Neutrophil (primary cell): ENCODE measurements around the gene OR1I1.

Source experiments
- H3K27ac ChIP-seq: fragments of 200-600 bp; sonication (generic); 2 replicates; pipeline ENCODE4 v1.5.1; 2016; ENCODE audit warnings: mild to moderate bottlenecking, moderate library complexity
- H3K27me3 ChIP-seq: fragments of 200-600 bp; sonication (generic); 2 replicates; pipeline ENCODE4 v1.6.0; 2016; ENCODE audit warnings: mild to moderate bottlenecking
- H3K36me3 ChIP-seq: fragments of 200-600 bp; sonication (generic); 2 replicates; pipeline ENCODE4 v1.5.1; 2017
- H3K4me1 ChIP-seq, 2 experiments: fragments of 200-600 bp in 1 of 2; sonication (generic) in 1 of 2; 1 replicate in 1 of 2; 2 replicates in 1 of 2; pipeline versions ENCODE4 v1.5.1 to v1.6.1; 2013 to 2016; ENCODE audit warnings: low read depth in 1 of 2, low read length in 1 of 2, mild to moderate bottlenecking in 1 of 2, moderate library complexity in 1 of 2; ENCODE audit not compliant: control insufficient read depth in 1 of 2, insufficient read depth in 1 of 2
- H3K4me3 ChIP-seq, 2 experiments: fragments of 200-600 bp in 1 of 2; sonication (generic) in 1 of 2; 1 replicate in 1 of 2; 2 replicates in 1 of 2; pipeline ENCODE4 v1.5.1; 2013 to 2016; ENCODE audit warnings: low read depth in 1 of 2, low read length in 1 of 2, mild to moderate bottlenecking in 1 of 2, moderate library complexity in 1 of 2
- H3K9me3 ChIP-seq: fragments of 200-600 bp; sonication (generic); 2 replicates; pipeline ENCODE4 v1.5.1; 2016
- CTCF ChIP-seq: fragments of 200-600 bp; sonication (generic); IDR thresholded peaks from 2 replicates; pipeline ENCODE4 v1.5.1; 2016; ENCODE audit warnings: antibody characterized with exemption

The OR1I1 gene

GRCh38 chr19:15125232-15126067 is 43.4 kb downstream of the OR1I1 start:
- peak overlapping the region; percentile 86 to 96 for H3K4me3 ChIP-seq
- peaks cover 7 to 14% of the 10 kb centered on the region in 2 experiments for H3K4me1 ChIP-seq
- H3K9me3 ChIP-seq = no peaks in the 10 kb centered on the region
- H3K27me3 ChIP-seq = peaks cover 6% of the 10 kb centered on the region
- no peak for TF ChIP-seq CTCF
- peaks cover 3% of the 10 kb centered on the region for H3K36me3 ChIP-seq
- peak overlapping the region; percentile 62 for H3K27ac ChIP-seq

GRCh38 chr19:15126131-15126910 is 44.3 kb downstream of the OR1I1 start:
- H3K27me3 ChIP-seq = peaks cover 6% of the 10 kb centered on the region
- H3K4me1 ChIP-seq = peaks cover 7 to 14% of the 10 kb centered on the region in 2 experiments
- TF ChIP-seq CTCF = no peak
- peak overlapping the region; percentile 86 to 96 for H3K4me3 ChIP-seq
- H3K9me3 ChIP-seq = no peaks in the 10 kb centered on the region
- peaks cover 2% of the 10 kb centered on the region for H3K36me3 ChIP-seq
- H3K27ac ChIP-seq = no peak overlapping the region

GRCh38 chr19:15128162-15128770 is 46.3 kb downstream of the OR1I1 start:
- no peaks in the 10 kb centered on the region for H3K36me3 ChIP-seq
- H3K27ac ChIP-seq = no peak overlapping the region
- H3K9me3 ChIP-seq = no peaks in the 10 kb centered on the region
- H3K4me1 ChIP-seq = peaks cover 7 to 14% of the 10 kb centered on the region in 2 experiments
- TF ChIP-seq CTCF = no peak
- H3K4me3 ChIP-seq = no peak overlapping the region
- peaks cover 6% of the 10 kb centered on the region for H3K27me3 ChIP-seq

- Histone ChIP-seq H3K9me3 (no peaks in the 10 kb centered on the region), H3K27me3 (peaks cover 6% of the 10 kb centered on the region), H3K4me3 (no peak overlapping the region), H3K36me3 (no peaks in the 10 kb centered on the region), H3K4me1 (peaks cover 0 to 5% of the 10 kb centered on the region in 2 experiments), H3K27ac (no peak overlapping the region)
- TF ChIP-seq CTCF = no peak
These were observed 48.0 kb downstream of the OR1I1 start for GRCh38 chr19:15129856-15130585.

- Histone ChIP-seq H3K9me3 (no peaks in the 10 kb centered on the region), H3K4me1 (no peaks in the 10 kb centered on the region), H3K36me3 (no peaks in the 10 kb centered on the region), H3K27ac (no peak overlapping the region), H3K4me3 (no peak overlapping the region), H3K27me3 (no peaks in the 10 kb centered on the region)
- no peak for TF ChIP-seq CTCF
These were observed 54.4 kb downstream of the OR1I1 start for GRCh38 chr19:15136234-15136954.
